Cardiac muscle cell (in vitro differentiated cells and primary cell): ENCODE data around the gene NFATC2IP. TPM values are rescaled to one million over a fixed set of nuclear protein-coding genes. Genes with fewer than 3 reads are reported as not detected.
"Not testable (repeated sequence)": the region's sequence is repeated elsewhere in the genome, so short reads cannot be mapped to it uniquely, and the experiment has no call there.

Experiments used
- DNase-seq, 2 donors: peaks; one replicate each; pipeline versions ENCODE4 v3.0.0 to v3.0.0-alpha.2; 2010 to 2017; ENCODE audit warnings: low read depth in 1 of 2, low spot score in 1 of 2
- H3K27ac ChIP-seq: fragments of 200-600 bp; sonication (generic); 2 replicates; pipeline ENCODE4 v1.5.1; 2016
- H3K27me3 ChIP-seq: fragments of 200-600 bp; sonication (generic); 2 replicates; pipeline ENCODE4 v1.6.0; 2016; ENCODE audit warnings: control low read depth
- H3K36me3 ChIP-seq: fragments of 200-600 bp; sonication (generic); 2 replicates; pipeline ENCODE4 v1.5.1; 2016; ENCODE audit warnings: control low read depth
- H3K4me1 ChIP-seq: fragments of 200-600 bp; sonication (generic); 2 replicates; pipeline ENCODE4 v1.8.1; 2017; ENCODE audit warnings: low read depth, mild to moderate bottlenecking, mixed run types
- H3K4me3 ChIP-seq: fragments of 200-600 bp; sonication (generic); 2 replicates; pipeline ENCODE4 v1.5.1; 2016; ENCODE audit warnings: mild to moderate bottlenecking
- H3K9me3 ChIP-seq: fragments of 200-600 bp; sonication (generic); 2 replicates; pipeline ENCODE4 v1.5.1; 2017; ENCODE audit warnings: low read depth, mild to moderate bottlenecking, control low read depth
- polyA plus RNA-seq: library from polyadenylated mRNA; unstranded; fragments of >200 nt; fragmentation: Nextera tagmentation; extraction: Ambion mirVana; gene quantifications from 2 replicates; pipeline ENCODE4 v1.2.1, GENCODE V29; 2016
- total RNA-seq: library from RNA; depleted of rRNA; stranded (reverse); fragments of >200 nt; gene quantifications from 2 replicates; pipeline ENCODE4 v1.2.3, GENCODE V29; 2016
- TF ChIP-seq, protein P1 (sequence below): IDR thresholded peaks from 2 replicates; pipeline ENCODE4 v1.5.1; 2012; ENCODE audit warnings: low read depth, mild to moderate bottlenecking, low read length

NFATC2IP gene
- total and polyA plus RNA-seq, 2 experiments from 2014 or later, result 46.5 to 71.6 TPM

DNA sequence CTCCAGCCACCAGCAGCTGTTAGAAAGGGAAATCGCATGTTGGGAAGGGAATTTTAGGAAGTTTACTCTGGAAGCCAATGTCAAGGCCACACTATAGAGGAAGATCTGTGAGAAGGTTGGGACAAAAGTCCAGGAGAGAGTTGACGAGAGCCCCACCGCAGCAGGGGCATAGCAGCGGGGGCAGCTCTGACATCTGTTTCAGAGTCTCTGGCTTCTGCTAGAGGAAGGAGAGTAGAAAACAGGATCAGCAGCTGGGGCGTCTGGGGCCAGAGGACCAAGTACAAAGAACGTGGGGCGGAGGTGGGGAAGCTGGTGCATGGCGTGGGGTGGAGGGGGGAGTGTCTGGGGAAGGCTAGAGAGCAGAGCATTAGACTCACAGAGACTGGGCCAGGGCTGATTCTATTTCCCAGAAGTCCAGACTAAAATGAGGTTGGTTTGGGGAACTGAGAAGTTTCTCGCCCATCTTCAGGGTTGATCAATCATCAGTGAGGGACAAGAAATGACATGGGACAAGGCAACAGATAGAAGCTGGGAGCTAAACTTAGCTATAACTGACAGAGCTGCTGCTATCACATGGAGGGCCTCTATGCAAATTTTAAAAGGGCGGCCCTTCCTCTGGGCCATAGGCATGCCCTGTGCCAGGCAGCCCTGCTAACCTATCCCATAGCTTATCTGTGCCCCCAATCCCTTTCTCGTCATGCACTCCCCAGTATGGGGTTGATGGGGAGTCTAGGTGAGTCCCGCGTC is 26.9 kb upstream of the NFATC2IP start:
- Histone ChIP-seq H3K4me3 (peak overlapping the region; percentile 87), H3K27ac (peak overlapping the region; percentile 79), H3K36me3 (peaks cover 5% of the 10 kb centered on the region), H3K4me1 (peaks cover 19% of the 10 kb centered on the region), H3K9me3 (no peaks in the 10 kb centered on the region), H3K27me3 (no peaks in the 10 kb centered on the region)
- TF ChIP-seq, protein P1, sequence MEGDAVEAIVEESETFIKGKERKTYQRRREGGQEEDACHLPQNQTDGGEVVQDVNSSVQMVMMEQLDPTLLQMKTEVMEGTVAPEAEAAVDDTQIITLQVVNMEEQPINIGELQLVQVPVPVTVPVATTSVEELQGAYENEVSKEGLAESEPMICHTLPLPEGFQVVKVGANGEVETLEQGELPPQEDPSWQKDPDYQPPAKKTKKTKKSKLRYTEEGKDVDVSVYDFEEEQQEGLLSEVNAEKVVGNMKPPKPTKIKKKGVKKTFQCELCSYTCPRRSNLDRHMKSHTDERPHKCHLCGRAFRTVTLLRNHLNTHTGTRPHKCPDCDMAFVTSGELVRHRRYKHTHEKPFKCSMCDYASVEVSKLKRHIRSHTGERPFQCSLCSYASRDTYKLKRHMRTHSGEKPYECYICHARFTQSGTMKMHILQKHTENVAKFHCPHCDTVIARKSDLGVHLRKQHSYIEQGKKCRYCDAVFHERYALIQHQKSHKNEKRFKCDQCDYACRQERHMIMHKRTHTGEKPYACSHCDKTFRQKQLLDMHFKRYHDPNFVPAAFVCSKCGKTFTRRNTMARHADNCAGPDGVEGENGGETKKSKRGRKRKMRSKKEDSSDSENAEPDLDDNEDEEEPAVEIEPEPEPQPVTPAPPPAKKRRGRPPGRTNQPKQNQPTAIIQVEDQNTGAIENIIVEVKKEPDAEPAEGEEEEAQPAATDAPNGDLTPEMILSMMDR, result no peak
- DNase-seq, result peak in 1 of 2 donors; percentile 34

- TF ChIP-seq, protein P1, result no peak
- H3K27me3 ChIP-seq, result no peaks in the 10 kb centered on the region
- H3K27ac ChIP-seq, result peak overlapping the region; percentile 79
These were observed 26.4 kb upstream of the NFATC2IP start for GRCh38 chr16:28924399-28924761.

GRCh38 chr16:28924762-28925385 is 25.9 kb upstream of the NFATC2IP start, which contains the start of gene RABEP2:
TSS of gene RABEP2 (minus strand) at chr16:28925238. CDS start at chr16:28925163, 75 bp downstream.
- Histone ChIP-seq H3K4me3 (peak within 1 kb of the TSS; percentile 87), H3K9me3 (no peaks in the 10 kb centered on the region), H3K27ac (peak within 1 kb of the TSS; percentile 93), H3K4me1 (peaks cover 19% of the 10 kb centered on the region), H3K27me3 (no peaks in the 10 kb centered on the region), H3K36me3 (no peaks in the 10 kb centered on the region)
- DNase-seq, result peak; percentile 91 to 94
- TF ChIP-seq, protein P1, result no peak

More at GRCh38 chr16:28924399-28924761, 26.4 kb upstream of the NFATC2IP start:
- H3K36me3 ChIP-seq, result no peaks in the 10 kb centered on the region
- no peak for DNase-seq
- peak overlapping the region; percentile 87 for H3K4me3 ChIP-seq
- H3K4me1 ChIP-seq, result peaks cover 19% of the 10 kb centered on the region
- no peaks in the 10 kb centered on the region for H3K9me3 ChIP-seq

- H3K4me3 ChIP-seq, result peak overlapping the region; percentile 87
- H3K9me3 ChIP-seq, result no peaks in the 10 kb centered on the region
- H3K4me1 ChIP-seq, result peaks cover 19% of the 10 kb centered on the region
- peak overlapping the region; percentile 93 for H3K27ac ChIP-seq
- TF ChIP-seq, protein P1, result no peak
- H3K27me3 ChIP-seq, result no peaks in the 10 kb centered on the region
- no peaks in the 10 kb centered on the region for H3K36me3 ChIP-seq
- peak; percentile 83 to 87 for DNase-seq
These were observed 25.1 kb upstream of the NFATC2IP start for GRCh38 chr16:28925386-28926228.

DNA sequence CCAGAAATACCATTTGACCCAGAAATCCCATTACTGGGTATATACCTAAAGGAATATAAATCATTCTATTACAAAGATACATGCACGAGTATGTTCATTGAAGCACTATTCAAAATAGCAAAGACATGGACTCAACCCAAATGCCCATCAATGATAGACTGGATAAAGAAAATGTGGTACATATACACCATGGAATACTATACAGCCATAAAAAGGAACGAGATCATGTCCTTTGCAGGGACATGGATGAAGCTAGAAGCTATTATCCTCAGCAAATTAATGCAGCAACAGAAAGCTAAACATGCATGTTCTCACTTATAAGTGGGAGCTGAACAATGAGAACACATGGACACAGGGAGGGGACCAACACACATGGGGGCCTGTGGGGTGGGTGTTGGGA is 24.5 kb upstream of the NFATC2IP start:
- not testable (repeated sequence) for H3K27me3 ChIP-seq, H3K36me3 ChIP-seq, H3K9me3 ChIP-seq, DNase-seq
- Histone ChIP-seq H3K4me3 (peak overlapping the region; percentile 87), H3K27ac (peak overlapping the region; percentile 93), H3K4me1 (peaks cover 19% of the 10 kb centered on the region)
